ENCODE results near the gene DDX19B. TPM values are rescaled to one million over a fixed set of nuclear protein-coding genes. Genes with fewer than 3 reads are reported as not detected.
A peak's percentile ranks its signal among the peaks of the same experiment; 100 is the strongest.

The DDX19B gene
- total and polyA plus RNA-seq, 9 of the 15 experiments (the other 6 are each of a cell fraction or from before 2014, with no cell fraction given) = 7.0 to 32.9 (median 19.3) TPM

GRCh38 chr16:70255574-70255973, 43.4 kb upstream of the DDX19B start:
- Histone ChIP-seq H4K20me1 (replicated peaks; ENCODE audit: control insufficient read depth, insufficient read depth, low read length) (peaks cover 33% of the 10 kb centered on the region), H3K9ac (ENCODE audit: insufficient read depth in 1 of 2, low read depth in 2 of 2, low read length in 2 of 2) (peak overlapping the region in 1 of 2 experiments; percentile 50; a peak in 1 of 4 replicates), H3K9me1 (ENCODE audit: control insufficient read depth, insufficient read depth, low read length) (peaks cover 2% of the 10 kb centered on the region), H3K4me1 (replicated peaks in 1 of 2; ENCODE audit: control insufficient read depth in 2 of 2, insufficient read depth in 2 of 2, low read length in 2 of 2) (peaks cover 0 to 20% of the 10 kb centered on the region in 2 experiments; a peak in 3 of 5 replicates), H3K79me2 (ENCODE audit: control insufficient read depth, insufficient read depth, low read length) (peaks cover 14% of the 10 kb centered on the region), H3K9me3 (replicated peaks; ENCODE audit: control insufficient read depth, insufficient read depth, low read depth, low read length) (no peaks in the 10 kb centered on the region), H2AFZ (ENCODE audit: low read depth, low read length) (no peak overlapping the region), H3K4me2 (ENCODE audit: insufficient read depth, low read length) (no peak overlapping the region), H3K27me3 (ENCODE audit: control insufficient read depth in 2 of 2, insufficient read depth in 2 of 2, low read length in 2 of 2) (no peaks in the 10 kb centered on the region), H3K27ac (ENCODE audit: extremely low read depth, low read depth, low read length) (no peak overlapping the region), H3K36me3 (ENCODE audit: control insufficient read depth, insufficient read depth, low read length) (peaks cover 85% of the 10 kb centered on the region), H3K4me3 (no peak overlapping the region)
- 87% methylated on average over 9 of the region's 9 CpGs for WGBS (ENCODE audit: insufficient coverage, low coverage, missing lambda C conversion rate)
- no peak for FAIRE-seq
- ATAC-seq = no peak
- BruUV-seq (replicated peaks) = no TSS peak
- no peak for TF ChIP-seq ZNF324 (CRISPR knock-in tag; IDR thresholded peaks at IDR 0.05)
- no peak for TF ChIP-seq HMBOX1 (IDR thresholded peaks at IDR 0.05)
- TF ChIP-seq NONO (IDR thresholded peaks at IDR 0.05; ENCODE audit: low read depth in 2 of 2, low read length in 1 of 2) = no peak
- TF ChIP-seq MITF (IDR thresholded peaks at IDR 0.05) = no peak
- TF ChIP-seq NR2C1 (IDR thresholded peaks at IDR 0.05) = no peak
- TF ChIP-seq NR2C1 (tag; IDR thresholded peaks at IDR 0.05) = no peak
- TF ChIP-seq ARID3B (CRISPR knock-in tag; IDR thresholded peaks at IDR 0.05; ENCODE audit: borderline replicate concordance) = no peak
- TF ChIP-seq EHMT2 (IDR thresholded peaks at IDR 0.05) = no peak
- no peak for TF ChIP-seq ARID2 (IDR thresholded peaks at IDR 0.05)
- TF ChIP-seq RBM22 (IDR thresholded peaks at IDR 0.05; ENCODE audit: low read depth, low read length, poor library complexity, severe bottlenecking) = peak; percentile 39
- TF ChIP-seq POLR2G (IDR thresholded peaks at IDR 0.05; ENCODE audit: low read depth, low read length) = 0 out of 2 replicates have a peak, but pooled peaks have one; percentile 26
- POLR2A ChIA-PET = interaction anchor here (1.8 to 4.9 kb wide), 3 partner anchors 7 to 17 kb away, joined by 12 to 57 read pairs (median 13); no protein-coding TSS in a partner anchor
- in situ Hi-C loops (cut with MboI) (no loop called here), intact Hi-C loops (cut with micrococcal nuclease) (no loop called here)
- CTCF ChIA-PET (ENCODE audit: low intra/inter-chr PET ratio) = no interaction called here
- DNase-seq (ENCODE audit: extremely low read depth in 1 of 4, low spot score in 3 of 4) = peak in 1 of 4 experiments; percentile 5

Data from K562 (cell line).